K562 (cell line): ENCODE measurements around the gene ATXN1L. TPM values are rescaled to one million over a fixed set of nuclear protein-coding genes. Genes with fewer than 3 reads are reported as not detected.
A peak's percentile ranks its signal among the peaks of the same experiment; 100 is the strongest.

ENCODE experiments used
- CTCFL ChIP-seq: IDR thresholded peaks from 2 replicates; pipeline ENCODE4 v1.6.1; 2011; ENCODE audit warnings: borderline replicate concordance, low read depth, mild to moderate bottlenecking, moderate library complexity, low read length; ENCODE audit not compliant: insufficient read depth, poor library complexity, severe bottlenecking
- E2F3 ChIP-seq: fragments of 250-450 bp; sonication (Bioruptor Pico); IDR thresholded peaks from 2 replicates; pipeline ENCODE4 v1.4.0; 2020; ENCODE audit warnings: mild to moderate bottlenecking
- GATAD2B ChIP-seq: fragments of 450-650 bp; IDR thresholded peaks from 2 replicates; pipeline ENCODE4 v1.6.1; 2017; ENCODE audit warnings: mild to moderate bottlenecking, borderline replicate concordance
- HINFP ChIP-seq: fragments of 450-650 bp; conservative IDR thresholded peaks from 2 replicates; pipeline ENCODE4 v1.6.1; 2016; ENCODE audit warnings: missing genetic modification characterization, low read depth, mild to moderate bottlenecking, control low read depth, missing compliant biosample characterization
- HLTF ChIP-seq: fragments of 450-650 bp; IDR thresholded peaks from 2 replicates; pipeline ENCODE4 v1.6.1; 2016
- HMGXB4 ChIP-seq: sonication (generic); formaldehyde crosslinking; IDR thresholded peaks from 2 replicates; pipeline ENCODE4 v1.8.1; 2023; ENCODE audit warnings: mild to moderate bottlenecking, missing genetic modification reagents
- NEUROD1 ChIP-seq: fragments of 150-350 bp; IDR thresholded peaks from 2 replicates; pipeline ENCODE4 v1.6.1; 2014; ENCODE audit warnings: borderline replicate concordance, low read length, low read depth; ENCODE audit not compliant: partially characterized antibody
- PCBP1 ChIP-seq: fragments of 200-400 bp; formaldehyde crosslinking; IDR thresholded peaks from 2 replicates; pipeline ENCODE4 v1.6.1; 2018; ENCODE audit warnings: mild to moderate bottlenecking, low read depth, low read length; ENCODE audit not compliant: poor library complexity, severe bottlenecking
- SIN3A ChIP-seq, 2 experiments: fragments of 150-350 bp in 1 of 2; IDR thresholded peaks; 2 replicates each; pipeline ENCODE4 v1.6.1; 2011 to 2016; ENCODE audit warnings: borderline replicate concordance in 2 of 2, low read depth in 2 of 2, low read length in 2 of 2, mild to moderate bottlenecking in 2 of 2, moderate library complexity in 2 of 2; ENCODE audit not compliant: control insufficient read depth in 1 of 2
- SIX5 ChIP-seq, 2 experiments: IDR thresholded peaks; 2 replicates each; pipeline ENCODE4 v1.6.1; 2011; ENCODE audit warnings: low read length in 2 of 2, borderline replicate concordance in 1 of 2, low read depth in 1 of 2, mild to moderate bottlenecking in 1 of 2, moderate library complexity in 1 of 2; ENCODE audit not compliant: insufficient read depth in 1 of 2
- SMARCA5 ChIP-seq: fragments of 450-650 bp; IDR thresholded peaks from 2 replicates; pipeline ENCODE4 v1.6.1; 2016
- SUPT5H ChIP-seq: fragments of 450-650 bp; IDR thresholded peaks from 2 replicates; pipeline ENCODE4 v1.6.1; 2016
- ZNF232 ChIP-seq: sonication (generic); formaldehyde crosslinking; IDR thresholded peaks from 2 replicates; pipeline ENCODE4 v1.8.0; 2022; ENCODE audit warnings: mild to moderate bottlenecking, missing genetic modification reagents
- ZNF395 ChIP-seq: fragments of 200-800 bp; sonication (Bioruptor generic); IDR thresholded peaks from 2 replicates; pipeline ENCODE4 v1.6.1; 2017; ENCODE audit warnings: missing genetic modification characterization, missing compliant biosample characterization
- ZNF511 ChIP-seq: sonication (generic); formaldehyde crosslinking; IDR thresholded peaks from 2 replicates; pipeline ENCODE4 v1.8.0; 2022; ENCODE audit warnings: mild to moderate bottlenecking, missing genetic modification reagents
- polyA plus RNA-seq, 8 experiments: library from polyadenylated mRNA; depleted of rRNA in 4 of 8; stranded (reverse) in 5 of 8; unstranded in 3 of 8; fragments of >200 nt; fragmentation: Nextera tagmentation in 2 of 8; fragmentation: Illumina TruSeq in 1 of 8; extraction: Ambion mirVana in 2 of 8; extraction: Trizol in 1 of 8; gene quantifications; 2 replicates each; pipeline versions ENCODE4 v1.2.1 to v1.2.3, GENCODE V29; 2011 to 2014; ENCODE audit warnings: inconsistent platforms in 1 of 8, missing spikeins in 1 of 8
- total RNA-seq, 7 experiments: library from RNA; depleted of rRNA in 6 of 7; stranded (reverse); fragments of >200 nt in 6 of 7; fragmentation: Illumina TruSeq in 2 of 7; extraction: Trizol in 2 of 7; gene quantifications; 2 replicates each; pipeline versions ENCODE4 v1.2.1 to v1.2.3, GENCODE V29; 2011 to 2021; ENCODE audit warnings: low replicate concordance in 1 of 7

ATXN1L gene
- total and polyA plus RNA-seq, 9 of the 15 experiments (the other 6 are each of a cell fraction or from before 2014, with no cell fraction given): 1.4 to 11.3 (median 9.3) TPM

DNA sequence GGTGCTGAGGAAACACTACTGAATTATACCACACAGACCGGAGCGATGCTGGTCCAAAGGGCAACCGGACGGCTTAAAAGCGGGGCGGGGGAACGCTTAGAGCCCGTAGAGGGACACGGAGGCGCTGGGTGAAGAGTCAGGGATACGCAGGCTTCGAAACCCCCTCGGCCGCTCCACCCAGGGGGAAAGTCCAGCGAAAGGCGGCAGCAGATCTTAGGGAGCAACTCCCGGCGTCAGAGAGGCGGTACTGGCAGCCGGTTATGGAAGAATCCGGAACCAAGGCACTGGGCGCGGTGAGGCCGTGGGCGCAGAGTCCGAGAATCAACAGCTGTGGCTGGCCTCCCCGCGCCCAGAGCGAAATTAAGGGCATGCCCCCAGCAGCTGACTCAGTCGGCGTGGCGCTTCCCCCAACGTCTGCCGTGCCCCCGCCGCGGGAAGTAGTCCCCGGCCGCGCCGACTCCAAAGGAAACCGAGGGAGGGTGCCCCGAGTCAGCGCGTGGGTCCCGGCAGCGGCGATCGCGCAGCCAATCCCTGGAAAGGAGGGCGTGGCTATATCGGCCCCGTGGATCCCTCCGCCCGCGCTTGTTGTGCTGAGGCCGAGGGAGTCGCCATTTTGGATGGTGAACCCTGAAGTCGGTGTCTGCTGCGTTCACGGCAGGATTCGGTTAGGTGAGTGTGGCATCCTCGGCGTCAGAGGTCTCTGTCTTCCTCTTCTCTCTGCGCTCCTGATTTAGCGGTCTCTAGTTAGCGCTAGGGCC lies 49.3 kb downstream of the ATXN1L start, which contains the start of gene IST1 (continued):
- peak; percentile 53 for TF ChIP-seq CTCFL
- TF ChIP-seq SIN3A (IDR thresholded peaks at IDR 0.05; ENCODE audit: borderline replicate concordance in 2 of 2, control insufficient read depth in 1 of 2, low read depth in 2 of 2, low read length in 2 of 2): peak; percentile 70 to 90
- TF ChIP-seq HLTF: 0 out of 2 replicates have a peak, but pooled peaks have one; percentile 51
- peak; percentile 77 for TF ChIP-seq ZNF395 (CRISPR knock-in tag)
- no peak for TF ChIP-seq SMARCA5
- no peak for TF ChIP-seq E2F3 (CRISPR knock-in tag)
- TF ChIP-seq HMGXB4: peak; percentile 41; the same call in 1 of the 2 replicates
- TF ChIP-seq HINFP (tag): peak; percentile 96
- TF ChIP-seq ZNF232 (CRISPR knock-in tag): no peak
- TF ChIP-seq SUPT5H: peak; percentile 92
- peak; percentile 100 for TF ChIP-seq PCBP1
- TF ChIP-seq ZNF511 (CRISPR knock-in tag): peak; percentile 67; the same call in 1 of the 2 replicates
- TF ChIP-seq SIX5 (IDR thresholded peaks at IDR 0.05; ENCODE audit: borderline replicate concordance in 1 of 2, insufficient read depth in 1 of 2, low read depth in 1 of 2, low read length in 2 of 2): no peak
- peak; percentile 87; the same call in 1 of the 2 replicates for TF ChIP-seq GATAD2B
- peak; percentile 74 for TF ChIP-seq NEUROD1
